Measurements from ENCODE around the gene TENM4. TPM values are rescaled to one million over a fixed set of nuclear protein-coding genes. Genes with fewer than 3 reads are reported as not detected.

The TENM4 gene
- total RNA-seq, 1 donor from 2014 or later: 0.63 TPM

- no peak overlapping the region for H3K4me3 ChIP-seq
Observed at GRCh38 chr11:78759071-78759470, 681.8 kb downstream of the TENM4 start.

GRCh38 chr11:78753297-78753696 is 687.5 kb downstream of the TENM4 start:
- DNase-seq: no peak
- Histone ChIP-seq H3K27me3 (ENCODE audit: low read depth) (peaks cover 15% of the 10 kb centered on the region), H3K9me3 (replicated peaks) (no peaks in the 10 kb centered on the region), H3K36me3 (no peaks in the 10 kb centered on the region), H3K4me3 (no peak overlapping the region), H3K4me1 (no peaks in the 10 kb centered on the region), H3K27ac (replicated peaks) (no peak overlapping the region)
- intact Hi-C loops (cut with micrococcal nuclease): no loop called here
- TF ChIP-seq CTCF (IDR thresholded peaks at IDR 0.05; ENCODE audit: borderline replicate concordance): no peak

More at GRCh38 chr11:78759071-78759470, 681.8 kb downstream of the TENM4 start:
- Histone ChIP-seq H3K4me1 (peaks cover 6% of the 10 kb centered on the region), H3K27me3 (ENCODE audit: low read depth) (peaks cover 10% of the 10 kb centered on the region), H3K27ac (replicated peaks) (no peak overlapping the region), H3K9me3 (replicated peaks) (no peaks in the 10 kb centered on the region), H3K36me3 (no peaks in the 10 kb centered on the region)
- intact Hi-C loops (cut with micrococcal nuclease): no loop called here
- DNase-seq: no peak
- TF ChIP-seq CTCF (IDR thresholded peaks at IDR 0.05; ENCODE audit: borderline replicate concordance): no peak

GRCh38 chr11:78752494-78752893 is 688.3 kb downstream of the TENM4 start:
- no peak for TF ChIP-seq CTCF (IDR thresholded peaks at IDR 0.05; ENCODE audit: borderline replicate concordance)
- Histone ChIP-seq H3K9me3 (replicated peaks) (no peaks in the 10 kb centered on the region), H3K27ac (replicated peaks) (no peak overlapping the region), H3K4me1 (no peaks in the 10 kb centered on the region), H3K27me3 (ENCODE audit: low read depth) (peaks cover 23% of the 10 kb centered on the region), H3K4me3 (no peak overlapping the region), H3K36me3 (no peaks in the 10 kb centered on the region)
- intact Hi-C loops (cut with micrococcal nuclease): no loop called here
- no peak for DNase-seq

GRCh38 chr11:78748918-78749690 is 691.7 kb downstream of the TENM4 start:
- DNase-seq: no peak
- TF ChIP-seq CTCF (IDR thresholded peaks at IDR 0.05; ENCODE audit: borderline replicate concordance): no peak
- Histone ChIP-seq H3K36me3 (no peaks in the 10 kb centered on the region), H3K27ac (replicated peaks) (no peak overlapping the region), H3K27me3 (ENCODE audit: low read depth) (peaks cover 30% of the 10 kb centered on the region), H3K4me1 (no peaks in the 10 kb centered on the region), H3K4me3 (no peak overlapping the region), H3K9me3 (replicated peaks) (no peaks in the 10 kb centered on the region)
- intact Hi-C loops (cut with micrococcal nuclease): no loop called here

- Histone ChIP-seq H3K27ac (replicated peaks) (no peak overlapping the region), H3K4me1 (peaks cover 21% of the 10 kb centered on the region), H3K27me3 (ENCODE audit: low read depth) (peaks cover 30% of the 10 kb centered on the region), H3K36me3 (no peaks in the 10 kb centered on the region), H3K9me3 (replicated peaks) (no peaks in the 10 kb centered on the region), H3K4me3 (no peak overlapping the region)
- TF ChIP-seq CTCF (IDR thresholded peaks at IDR 0.05; ENCODE audit: borderline replicate concordance): no peak
- DNase-seq: no peak
- intact Hi-C loops (cut with micrococcal nuclease): no loop called here
Observed at GRCh38 chr11:78744949-78745348, 695.9 kb downstream of the TENM4 start.
